Bone marrow (tissue), 2 donors: ENCODE results near the gene UGCG.
"Not testable (repeated sequence)": the region's sequence is repeated elsewhere in the genome, so short reads cannot be mapped to it uniquely, and the experiment has no call there.

ENCODE experiments used
- DNase-seq, 2 donors: peaks; one replicate each; lab custom pipeline; 2025; lab: John Stamatoyannopoulos, UW

Gene UGCG

GRCh38 chr9:111890867-111891266, 5.7 kb upstream of the UGCG start:
- not testable (repeated sequence) for DNase-seq

DNA sequence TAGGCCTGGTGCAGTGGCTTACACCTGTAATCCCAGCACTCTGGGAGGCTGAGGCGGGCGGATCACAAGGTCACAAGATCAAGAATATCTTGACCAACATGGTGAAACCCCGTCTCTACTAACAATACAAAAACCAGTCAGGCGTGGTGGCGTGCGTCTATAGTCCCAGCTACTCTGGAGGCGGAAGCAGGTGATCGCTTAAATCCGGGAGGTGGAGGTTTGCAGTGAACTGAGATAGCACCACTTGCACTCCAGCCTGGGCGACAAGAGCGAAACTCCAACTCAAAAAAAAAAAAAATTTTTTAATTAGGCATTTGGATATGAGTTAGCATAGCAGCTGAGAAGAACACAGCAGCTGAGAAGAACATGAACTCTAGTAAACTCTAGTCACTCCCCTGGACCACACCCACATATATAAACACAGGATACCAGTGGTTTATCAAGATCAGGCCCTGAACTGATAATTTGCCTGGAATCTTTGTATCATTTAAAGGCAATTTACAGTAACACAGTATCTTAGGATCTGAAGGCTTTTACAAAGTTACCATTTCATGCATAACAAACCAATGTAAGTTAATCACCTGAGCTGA, 4.6 kb upstream of the UGCG start:
- DNase-seq, result no peak

DNA sequence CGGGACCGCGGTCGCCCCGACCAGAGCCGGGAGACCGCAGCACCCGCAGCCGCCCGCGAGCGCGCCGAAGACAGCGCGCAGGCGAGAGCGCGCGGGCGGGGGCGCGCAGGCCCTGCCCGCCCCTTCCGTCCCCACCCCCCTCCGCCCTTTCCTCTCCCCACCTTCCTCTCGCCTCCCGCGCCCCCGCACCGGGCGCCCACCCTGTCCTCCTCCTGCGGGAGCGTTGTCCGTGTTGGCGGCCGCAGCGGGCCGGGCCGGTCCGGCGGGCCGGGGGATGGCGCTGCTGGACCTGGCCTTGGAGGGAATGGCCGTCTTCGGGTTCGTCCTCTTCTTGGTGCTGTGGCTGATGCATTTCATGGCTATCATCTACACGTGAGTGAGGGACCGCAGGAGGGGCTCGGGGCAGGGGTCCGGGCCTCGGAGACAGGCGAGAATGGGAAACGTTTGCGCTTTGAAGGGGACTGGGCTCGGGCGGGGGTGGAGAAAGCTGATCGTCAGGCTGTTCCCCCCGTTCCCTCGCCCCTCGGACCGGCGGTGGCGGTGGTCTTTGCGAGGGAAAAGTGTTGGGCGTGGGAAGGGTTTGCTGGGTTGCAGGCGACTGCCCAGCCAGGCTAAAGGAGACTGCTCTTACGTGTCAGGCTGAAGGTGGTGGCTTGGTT, 457 bp downstream of the UGCG start:
- peak in 1 of 2 donors; percentile 50 for DNase-seq

DNA sequence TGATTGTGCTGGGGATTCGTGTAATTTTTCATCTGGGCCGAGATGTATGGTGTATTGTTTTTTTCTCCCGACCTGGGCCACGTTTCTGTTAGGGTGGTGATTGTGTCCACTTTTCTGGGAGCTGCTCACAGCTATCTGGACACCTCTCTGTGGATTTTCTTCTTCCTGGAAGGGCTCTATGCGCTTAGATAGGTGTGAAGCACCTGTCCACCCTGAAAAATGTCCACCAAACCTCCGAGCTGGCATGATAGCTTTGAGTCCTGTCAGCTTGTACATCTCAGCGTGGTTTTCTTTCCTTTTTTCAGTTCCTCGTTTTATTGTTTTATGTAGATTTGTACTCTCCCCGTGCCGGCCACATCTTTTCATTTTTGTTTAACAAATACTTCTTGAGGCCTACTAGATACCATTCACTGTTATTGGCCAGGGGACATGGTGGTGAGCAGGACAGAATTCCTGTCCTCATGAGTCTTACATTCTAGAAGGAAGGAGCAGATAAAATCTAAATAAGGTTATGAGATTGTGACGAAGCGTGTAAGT, 1.1 kb downstream of the UGCG start:
- no peak for DNase-seq

GRCh38 chr9:111898331-111899096, 1.9 kb downstream of the UGCG start:
- DNase-seq, result no peak

GRCh38 chr9:111900151-111900857, 3.7 kb downstream of the UGCG start:
- DNase-seq, result no peak

DNA sequence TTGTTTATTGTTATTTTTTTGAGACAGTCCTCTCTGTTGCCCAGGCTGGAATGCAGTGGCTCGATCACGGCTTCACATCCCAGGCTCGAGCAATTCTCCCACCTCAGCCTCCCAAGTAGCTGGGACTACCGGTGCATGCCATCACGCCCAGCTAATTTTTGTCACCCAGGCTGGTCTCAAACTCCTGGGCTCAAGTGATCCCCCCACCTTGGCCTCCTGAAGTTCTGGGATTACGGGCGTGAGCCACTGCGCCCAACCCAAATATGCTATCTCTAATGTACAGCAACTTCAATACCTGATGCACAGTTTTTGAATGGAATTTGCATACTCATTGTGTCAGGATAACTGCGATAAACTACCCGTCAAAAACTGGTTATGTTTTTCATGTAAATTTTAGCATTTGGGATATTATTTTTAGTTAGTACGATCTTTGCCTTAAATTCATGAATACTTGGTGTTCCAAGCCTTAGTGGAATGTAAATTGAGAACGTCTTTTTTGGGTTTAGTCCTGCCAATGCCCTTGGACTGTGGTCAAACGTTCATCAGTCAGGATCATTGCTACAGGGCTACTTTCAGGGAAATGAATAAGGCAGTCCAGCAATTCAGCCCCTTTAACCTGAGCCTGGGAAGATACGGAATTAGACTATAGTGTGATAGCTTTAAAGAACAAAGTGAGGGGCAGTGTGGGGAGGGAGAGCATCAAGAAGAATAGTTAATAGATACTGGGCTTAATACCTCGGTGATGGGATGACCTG, 4.4 kb downstream of the UGCG start:
- DNase-seq, result no peak

- DNase-seq, result no peak
Observed at GRCh38 chr9:111902391-111903139, 6.0 kb downstream of the UGCG start.

DNA sequence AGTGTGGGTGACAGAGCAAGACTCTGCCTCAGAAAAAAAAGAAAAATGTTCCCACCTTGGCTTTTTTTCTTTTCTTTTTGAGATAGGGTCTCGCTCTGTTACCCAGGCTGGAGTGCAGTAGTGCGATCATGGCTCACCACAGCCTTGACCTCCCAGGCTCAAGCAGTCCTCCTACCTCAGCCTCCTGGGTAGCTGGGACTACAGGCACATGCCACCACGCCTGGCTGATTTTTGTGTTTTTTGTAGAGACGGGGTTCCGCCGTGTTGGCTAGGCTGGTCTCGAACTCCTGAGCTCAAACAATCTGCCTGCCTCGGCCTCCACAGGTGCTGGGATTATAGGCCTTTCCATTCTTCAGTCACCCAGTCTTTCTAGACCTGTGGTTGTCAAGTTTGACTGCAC, 6.9 kb downstream of the UGCG start:
- DNase-seq, result not testable (repeated sequence)

DNA sequence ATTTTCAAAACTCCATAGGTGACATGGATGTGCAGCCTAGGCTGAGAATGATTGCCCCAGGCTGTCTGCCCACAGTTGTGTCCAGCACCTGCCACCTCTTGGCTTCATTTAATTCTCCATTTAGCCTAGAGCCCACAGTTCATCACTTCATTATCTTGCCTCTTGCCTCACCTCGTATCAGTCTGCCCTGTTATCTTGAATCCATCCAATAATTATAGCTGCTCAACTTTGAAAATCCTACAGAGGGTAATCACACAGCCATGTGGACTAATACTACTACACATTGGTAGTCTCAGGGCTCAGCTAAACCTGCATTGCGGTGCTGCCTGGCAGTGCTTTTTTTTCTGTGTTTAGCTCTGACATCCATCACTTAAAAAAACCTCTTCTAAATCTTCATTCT, 7.4 kb downstream of the UGCG start:
- no peak for DNase-seq

- no peak for DNase-seq
Observed at GRCh38 chr9:111904891-111905291, 8.3 kb downstream of the UGCG start.

DNA sequence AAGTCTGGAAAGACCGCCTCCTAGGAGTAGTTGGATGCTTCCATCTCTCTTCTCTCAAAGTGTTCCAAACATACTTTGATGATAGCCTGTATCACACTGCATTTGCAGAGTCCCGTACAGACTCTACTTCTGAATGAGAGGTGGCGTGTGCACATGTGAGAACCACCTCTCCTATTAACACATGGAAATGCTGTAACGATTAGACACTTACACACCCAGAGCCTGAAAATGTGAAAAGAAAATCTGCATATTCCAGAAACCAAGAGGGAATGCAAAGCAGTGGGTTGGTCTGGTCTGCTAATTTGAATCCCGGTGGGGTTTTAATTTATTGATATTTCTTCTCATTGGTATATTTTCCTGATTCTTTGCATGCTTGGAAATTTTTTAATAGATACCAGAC, 10.5 kb downstream of the UGCG start:
- no peak for DNase-seq

DNA sequence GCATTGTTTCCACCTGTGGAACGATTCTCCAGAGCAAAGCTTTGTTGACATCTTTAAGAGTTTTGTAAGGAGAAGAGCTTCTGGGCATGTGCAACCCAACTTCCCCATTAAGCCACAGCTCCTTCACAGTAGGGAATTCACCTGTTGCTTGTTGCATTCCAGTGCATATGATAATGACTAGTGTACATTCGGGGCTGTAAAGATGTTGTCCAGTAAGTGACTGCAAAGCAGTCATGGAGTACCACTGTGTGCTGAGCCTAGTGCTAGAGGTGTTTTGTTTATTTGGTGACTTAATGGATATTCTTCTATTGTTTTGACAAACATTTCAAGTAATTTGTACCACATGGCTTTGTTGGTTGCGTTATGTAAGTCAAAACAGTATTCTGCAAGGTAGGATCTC, 12.8 kb downstream of the UGCG start:
- no peak for DNase-seq

- DNase-seq, result no peak
Observed at GRCh38 chr9:111910428-111910827, 13.8 kb downstream of the UGCG start.

- DNase-seq, result no peak
Observed at GRCh38 chr9:111913159-111913558, 16.5 kb downstream of the UGCG start.

DNA sequence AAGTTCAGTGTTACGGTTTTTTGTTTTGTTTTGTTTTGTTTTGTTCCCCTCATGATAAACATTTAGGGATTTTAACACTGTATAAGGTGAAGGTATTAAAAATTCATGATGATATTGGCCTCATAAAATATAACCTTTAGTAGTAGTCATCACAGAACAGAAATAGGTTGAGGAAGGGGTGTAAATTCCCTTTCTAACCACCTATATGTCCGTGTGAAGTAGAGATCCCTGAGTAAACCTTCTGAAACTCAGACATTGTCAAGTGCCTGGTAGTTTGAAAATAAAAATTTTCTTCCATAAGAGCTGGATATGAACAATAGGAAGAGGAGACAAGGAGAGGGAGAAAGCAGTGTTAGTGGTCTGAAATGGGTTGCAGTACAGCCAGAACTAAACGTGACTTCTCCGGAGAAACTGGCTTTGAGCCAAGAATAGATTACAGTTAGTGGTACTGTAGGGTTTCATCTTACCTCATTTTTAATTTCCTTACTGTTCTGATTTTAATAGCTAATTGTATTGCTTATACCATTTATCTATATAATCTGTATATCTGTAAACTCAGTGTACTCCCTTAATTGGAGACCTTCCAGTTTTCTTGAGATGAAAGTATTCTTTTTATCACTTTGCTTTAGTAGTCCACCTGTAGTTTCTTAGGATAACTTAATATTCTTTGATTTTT, 18.3 kb downstream of the UGCG start:
- DNase-seq, result no peak

- DNase-seq, result no peak
Observed at GRCh38 chr9:111915425-111915758, 18.8 kb downstream of the UGCG start.

DNA sequence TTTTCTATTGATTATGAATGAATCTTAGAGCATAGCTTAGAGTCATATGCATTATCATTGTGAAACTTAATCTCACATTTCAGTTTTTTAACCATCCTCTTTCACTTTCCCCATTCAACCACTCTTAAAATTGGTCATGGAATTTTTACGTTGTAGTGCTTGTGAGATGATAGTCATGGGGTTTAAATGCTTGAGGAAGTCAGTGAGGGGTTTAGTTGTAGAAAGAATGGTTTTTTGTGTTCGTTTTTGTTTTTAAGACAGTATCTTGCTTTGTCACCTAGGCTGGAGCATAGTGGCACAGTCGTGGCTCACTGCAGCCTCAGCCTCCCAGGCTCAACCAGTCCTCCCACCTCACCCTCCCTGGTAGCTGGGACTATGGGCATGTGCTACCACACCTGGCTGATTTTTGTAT, 19.6 kb downstream of the UGCG start:
- no peak for DNase-seq

DNA sequence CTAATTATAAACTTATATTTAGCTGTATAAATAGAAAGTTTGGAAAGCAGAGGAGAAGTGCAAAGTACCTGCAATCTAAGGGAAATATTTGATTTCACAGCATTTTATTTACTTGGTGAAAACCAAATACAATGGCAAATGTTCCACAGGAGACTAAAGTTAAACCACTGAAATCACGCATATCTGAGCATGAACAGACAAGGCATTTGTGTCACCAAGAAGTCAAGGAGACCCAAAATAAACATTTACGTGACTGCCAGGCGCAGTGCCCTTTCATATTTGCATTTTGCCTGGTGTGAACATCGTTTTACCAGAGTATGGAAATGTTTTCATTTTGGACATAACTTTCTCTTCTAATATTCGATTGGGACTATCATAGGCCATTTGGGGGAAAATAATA, 20.6 kb downstream of the UGCG start:
- no peak for DNase-seq

GRCh38 chr9:111917980-111918379, 21.4 kb downstream of the UGCG start:
- DNase-seq, result no peak

- DNase-seq, result no peak
Observed at GRCh38 chr9:111919875-111920274, 23.3 kb downstream of the UGCG start.
